Measurements from ENCODE around the gene RNFT1. TPM values are rescaled to one million over a fixed set of nuclear protein-coding genes. Genes with fewer than 3 reads are reported as not detected.
A peak's percentile ranks its signal among the peaks of the same experiment; 100 is the strongest.
"Not testable (repeated sequence)": the region's sequence is repeated elsewhere in the genome, so short reads cannot be mapped to it uniquely, and the experiment has no call there.

The RNFT1 gene
- total RNA-seq: 4.8 and 15.1 TPM in 2 replicates

- peak; percentile 27 for DNase-seq (ENCODE audit: low read depth)
- H3K4me3 ChIP-seq (ENCODE audit: low read depth, low read length): peak within 1 kb of the TSS; percentile 77
- TF ChIP-seq CTCF (conservative IDR thresholded peaks at IDR 0.05; ENCODE audit: low read depth, low read length): no peak
Observed at GRCh38 chr17:59964482-59965328, at the start of gene RNFT1. Gene RNFT1, minus strand, starts transcription at chr17:59964740. Its CDS starts 77 bp downstream, at chr17:59964663.

GRCh38 chr17:60009326-60009725 is 44.8 kb upstream of the RNFT1 start:
- not testable (repeated sequence) for DNase-seq (ENCODE audit: low read depth); H3K4me3 ChIP-seq (ENCODE audit: low read depth, low read length)

- DNase-seq (ENCODE audit: low read depth); H3K4me3 ChIP-seq (ENCODE audit: low read depth, low read length): not testable (repeated sequence)
Observed at GRCh38 chr17:60008377-60008776, 43.8 kb upstream of the RNFT1 start.

- TF ChIP-seq CTCF (conservative IDR thresholded peaks at IDR 0.05; ENCODE audit: low read depth, low read length): no peak
- no peak for DNase-seq (ENCODE audit: low read depth)
- no peak overlapping the region for H3K4me3 ChIP-seq (ENCODE audit: low read depth, low read length)
Observed at GRCh38 chr17:60006160-60006559, 41.6 kb upstream of the RNFT1 start.

GRCh38 chr17:60004561-60004960 is 40.0 kb upstream of the RNFT1 start:
- not testable (repeated sequence) for H3K4me3 ChIP-seq (ENCODE audit: low read depth, low read length); DNase-seq (ENCODE audit: low read depth)

GRCh38 chr17:60002405-60002804 is 37.9 kb upstream of the RNFT1 start:
- not testable (repeated sequence) for H3K4me3 ChIP-seq (ENCODE audit: low read depth, low read length); DNase-seq (ENCODE audit: low read depth)

- not testable (repeated sequence) for DNase-seq (ENCODE audit: low read depth); H3K4me3 ChIP-seq (ENCODE audit: low read depth, low read length)
Observed at GRCh38 chr17:59996608-59997007, 32.1 kb upstream of the RNFT1 start.

GRCh38 chr17:59975166-59975565 is 10.6 kb upstream of the RNFT1 start:
- H3K4me3 ChIP-seq (ENCODE audit: low read depth, low read length); DNase-seq (ENCODE audit: low read depth): not testable (repeated sequence)

GRCh38 chr17:59973483-59973882 is 8.9 kb upstream of the RNFT1 start:
- not testable (repeated sequence) for H3K4me3 ChIP-seq (ENCODE audit: low read depth, low read length); DNase-seq (ENCODE audit: low read depth)

GRCh38 chr17:59972778-59973177 is 8.2 kb upstream of the RNFT1 start:
- no peak overlapping the region for H3K4me3 ChIP-seq (ENCODE audit: low read depth, low read length)
- no peak for TF ChIP-seq CTCF (conservative IDR thresholded peaks at IDR 0.05; ENCODE audit: low read depth, low read length)
- no peak for DNase-seq (ENCODE audit: low read depth)

- not testable (repeated sequence) for DNase-seq (ENCODE audit: low read depth); H3K4me3 ChIP-seq (ENCODE audit: low read depth, low read length)
Observed at GRCh38 chr17:59971771-59972170, 7.2 kb upstream of the RNFT1 start.
